GM13976 (cell line): ENCODE results near the gene STC2.

ENCODE experiments used
- DNase-seq: peaks from one replicate; pipeline ENCODE4 v3.0.0; 2012; ENCODE audit warnings: low spot score
- CTCF ChIP-seq: IDR thresholded peaks from 2 replicates; pipeline ENCODE4 v1.5.1; 2012; ENCODE audit warnings: borderline replicate concordance, mild to moderate bottlenecking; ENCODE audit not compliant: insufficient read depth; ENCODE audit errors: extremely low read depth, missing control alignments, control extremely low read depth
- in situ Hi-C: fragments of 300-500 bp; cut with MboI; formaldehyde crosslinking; loops from one replicate; pipeline ENCODE4 v1.12.0; 2022; ENCODE audit warnings: low sequenced_read_pairs, mixed read lengths, inconsistent platforms; ENCODE audit not compliant: unreplicated experiment

Gene STC2

GRCh38 chr5:173328844-173329490 is 753 bp upstream of the STC2 start:
- TF ChIP-seq CTCF: no peak
- peak; percentile 52 for DNase-seq
- in situ Hi-C loops: no loop called here

GRCh38 chr5:173327084-173327947 is 898 bp downstream of the STC2 start:
- in situ Hi-C loops: no loop called here
- TF ChIP-seq CTCF: no peak
- DNase-seq: peak; percentile 61

GRCh38 chr5:173326501-173326960 is 1.7 kb downstream of the STC2 start:
- in situ Hi-C loops: no loop called here
- TF ChIP-seq CTCF: no peak
- DNase-seq: no peak

GRCh38 chr5:173325091-173325698 is 3.0 kb downstream of the STC2 start:
- no peak for DNase-seq
- no peak for TF ChIP-seq CTCF
- in situ Hi-C loops: no loop called here

- in situ Hi-C loops: loop anchor here (25.0 kb wide), 1 partner anchor 238 kb away; no protein-coding TSS in a partner anchor
- no peak for TF ChIP-seq CTCF
- DNase-seq: peak; percentile 59
These were observed 3.9 kb downstream of the STC2 start for GRCh38 chr5:173324115-173325001.

GRCh38 chr5:173323799-173324114 is 4.5 kb downstream of the STC2 start:
- no peak for DNase-seq
- TF ChIP-seq CTCF: no peak
- in situ Hi-C loops: loop anchor here (25.0 kb wide), 1 partner anchor 239 kb away; no protein-coding TSS in a partner anchor
